K562 treated with DMSO at 1 percent for 48 hours (cell line): Measurements from ENCODE around the gene SRBD1. TPM values are rescaled to one million over a fixed set of nuclear protein-coding genes. Genes with fewer than 3 reads are reported as not detected.

ENCODE experiments used
- total RNA-seq: library from RNA; unstranded; fragments of 300-600 nt; gene quantifications from 2 replicates; pipeline ENCODE4 v1.2.3, GENCODE V29; 2022; ENCODE audit warnings: low replicate concordance; ENCODE audit errors: extremely low read depth

Gene SRBD1, protein sequence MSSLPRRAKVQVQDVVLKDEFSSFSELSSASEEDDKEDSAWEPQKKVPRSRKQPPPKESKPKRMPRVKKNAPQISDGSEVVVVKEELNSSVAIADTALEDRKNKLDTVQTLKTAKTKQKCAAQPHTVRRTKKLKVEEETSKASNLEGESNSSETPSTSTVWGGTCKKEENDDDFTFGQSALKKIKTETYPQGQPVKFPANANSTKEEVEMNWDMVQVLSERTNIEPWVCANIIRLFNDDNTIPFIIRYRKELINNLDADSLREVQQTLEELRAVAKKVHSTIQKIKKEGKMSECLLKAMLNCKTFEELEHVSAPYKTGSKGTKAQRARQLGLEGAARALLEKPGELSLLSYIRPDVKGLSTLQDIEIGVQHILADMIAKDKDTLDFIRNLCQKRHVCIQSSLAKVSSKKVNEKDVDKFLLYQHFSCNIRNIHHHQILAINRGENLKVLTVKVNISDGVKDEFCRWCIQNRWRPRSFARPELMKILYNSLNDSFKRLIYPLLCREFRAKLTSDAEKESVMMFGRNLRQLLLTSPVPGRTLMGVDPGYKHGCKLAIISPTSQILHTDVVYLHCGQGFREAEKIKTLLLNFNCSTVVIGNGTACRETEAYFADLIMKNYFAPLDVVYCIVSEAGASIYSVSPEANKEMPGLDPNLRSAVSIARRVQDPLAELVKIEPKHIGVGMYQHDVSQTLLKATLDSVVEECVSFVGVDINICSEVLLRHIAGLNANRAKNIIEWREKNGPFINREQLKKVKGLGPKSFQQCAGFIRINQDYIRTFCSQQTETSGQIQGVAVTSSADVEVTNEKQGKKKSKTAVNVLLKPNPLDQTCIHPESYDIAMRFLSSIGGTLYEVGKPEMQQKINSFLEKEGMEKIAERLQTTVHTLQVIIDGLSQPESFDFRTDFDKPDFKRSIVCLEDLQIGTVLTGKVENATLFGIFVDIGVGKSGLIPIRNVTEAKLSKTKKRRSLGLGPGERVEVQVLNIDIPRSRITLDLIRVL
- not detected in 2 replicates for total RNA-seq

DNA sequence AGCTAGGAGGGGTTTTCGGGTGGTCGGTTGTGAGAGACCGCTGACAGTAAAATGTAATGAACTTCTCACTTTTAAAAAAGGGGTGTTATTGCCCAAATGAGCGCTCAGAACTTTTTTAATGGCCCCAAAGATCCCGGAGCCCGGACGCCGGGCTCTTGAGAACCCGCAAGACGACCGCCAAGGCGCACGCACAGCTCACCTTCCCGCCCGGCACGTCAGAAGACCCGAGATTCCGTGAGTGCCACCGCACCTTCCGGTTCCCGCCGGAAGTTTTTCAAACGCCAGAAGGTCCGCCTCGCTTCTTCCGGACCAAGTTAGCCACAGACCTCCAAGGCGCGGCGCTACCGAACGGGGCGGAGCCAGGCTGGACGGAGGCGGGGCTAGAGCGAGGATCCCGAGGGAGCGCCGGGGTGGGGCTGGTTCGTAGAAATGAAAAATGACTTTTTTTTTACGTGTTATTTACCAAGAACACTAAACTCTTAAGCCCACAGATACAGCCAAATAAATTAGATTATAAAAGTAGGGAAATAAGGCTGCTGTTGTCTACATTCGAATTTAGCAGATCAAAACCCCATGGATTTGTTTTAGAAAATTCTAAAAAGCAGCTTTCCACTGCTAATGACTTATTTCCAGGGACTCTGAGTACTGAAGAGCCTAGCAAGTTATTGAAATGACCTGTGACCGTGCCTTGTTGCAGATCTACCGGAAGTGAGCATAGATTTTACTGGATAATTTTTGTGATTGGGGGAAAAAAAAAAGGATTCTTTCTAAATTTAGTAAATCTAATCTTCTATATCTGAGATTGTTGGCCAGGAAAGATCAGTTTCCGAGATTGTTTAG lies at the start of gene SRBD1:
Gene SRBD1, minus strand, starts transcription at position 248 of the 840 bp plus-strand sequence. CDS start 5,826 bp downstream, outside the sequence.

DNA sequence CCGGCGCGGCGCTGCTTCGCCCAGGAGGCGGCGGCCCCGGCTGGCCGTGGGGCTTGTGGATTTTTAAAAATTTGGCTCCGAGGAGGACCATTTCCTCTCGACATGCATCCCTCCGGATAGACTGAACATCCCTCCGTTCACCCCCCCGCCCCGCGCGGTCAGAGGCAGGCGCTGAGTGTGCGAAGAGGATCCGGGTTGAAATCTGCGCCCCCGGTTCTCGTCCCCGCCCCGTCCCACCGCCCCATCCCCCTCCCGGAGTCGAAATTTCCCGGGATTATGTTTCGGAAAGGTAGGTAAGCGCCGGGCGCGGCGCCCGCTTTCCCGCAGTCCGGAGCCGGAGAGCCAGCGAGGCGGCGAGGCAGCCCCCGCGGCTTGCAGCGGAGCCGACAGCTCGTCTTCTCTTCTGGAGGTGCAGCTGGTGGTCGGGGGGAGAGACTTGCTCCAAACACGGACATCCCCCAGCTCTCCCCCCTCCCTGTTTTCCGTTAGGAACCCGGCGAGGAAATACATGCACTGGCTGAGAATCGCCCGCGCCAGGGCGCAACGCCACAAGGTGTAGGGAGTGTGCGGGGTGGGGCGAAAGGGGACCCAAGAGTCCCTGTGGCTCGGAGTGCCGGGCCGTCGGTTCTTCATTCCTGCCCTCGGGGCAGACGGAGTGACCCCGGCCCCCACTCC lies 40.5 kb upstream of the SRBD1 start, which contains the start of gene PRKCE:
Gene PRKCE, plus strand, starts transcription at position 261 of the 675 bp plus-strand sequence.

Other genes with a start within 250 kb of the SRBD1 start
- gene PRKCE, start 40.4 kb upstream of the SRBD1 start, total RNA-seq, result not detected in 2 replicates